HG02642 (cell line): ENCODE measurements around the gene LRRC10.

Experiments
- ATAC-seq: cut with Tn5 transposase; IDR thresholded peaks from one replicate; pipeline ENCODE4 v1.9.1; 2021; ENCODE audit warnings: mild to moderate bottlenecking; ENCODE audit not compliant: unreplicated experiment, poor library complexity

The LRRC10 gene

GRCh38 chr12:69575346-69575745 lies 35.4 kb downstream of the LRRC10 start:
- ATAC-seq, result no peak

GRCh38 chr12:69570545-69571399 lies 39.9 kb downstream of the LRRC10 start:
- peak; percentile 81 for ATAC-seq

DNA sequence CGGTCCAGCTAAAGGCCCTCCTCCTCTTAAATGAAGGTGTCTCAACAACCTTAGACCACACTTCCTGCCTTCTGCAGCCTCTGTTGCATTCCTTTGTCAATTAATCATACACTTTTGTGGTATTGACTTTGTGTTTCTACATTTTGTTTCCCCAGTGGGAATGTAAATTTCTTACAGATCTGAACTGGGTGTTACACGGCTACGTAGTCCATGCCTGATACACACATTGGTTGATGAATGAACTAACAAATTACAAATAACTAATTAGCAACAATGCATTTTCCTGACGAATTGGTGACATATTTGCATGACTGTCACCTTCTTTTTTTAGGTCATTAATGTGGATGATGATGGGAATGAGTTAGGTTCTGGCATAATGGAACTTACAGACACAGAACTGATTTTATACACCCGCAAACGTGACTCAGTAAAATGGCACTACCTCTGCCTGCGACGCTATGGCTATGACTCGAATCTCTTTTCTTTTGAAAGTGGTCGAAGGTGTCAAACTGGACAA lies 40.6 kb downstream of the LRRC10 start:
- no peak for ATAC-seq

- ATAC-seq, result no peak
These were observed 41.5 kb downstream of the LRRC10 start for GRCh38 chr12:69569236-69569635.

- no peak for ATAC-seq
These were observed 44.1 kb downstream of the LRRC10 start for GRCh38 chr12:69566603-69567002.

DNA sequence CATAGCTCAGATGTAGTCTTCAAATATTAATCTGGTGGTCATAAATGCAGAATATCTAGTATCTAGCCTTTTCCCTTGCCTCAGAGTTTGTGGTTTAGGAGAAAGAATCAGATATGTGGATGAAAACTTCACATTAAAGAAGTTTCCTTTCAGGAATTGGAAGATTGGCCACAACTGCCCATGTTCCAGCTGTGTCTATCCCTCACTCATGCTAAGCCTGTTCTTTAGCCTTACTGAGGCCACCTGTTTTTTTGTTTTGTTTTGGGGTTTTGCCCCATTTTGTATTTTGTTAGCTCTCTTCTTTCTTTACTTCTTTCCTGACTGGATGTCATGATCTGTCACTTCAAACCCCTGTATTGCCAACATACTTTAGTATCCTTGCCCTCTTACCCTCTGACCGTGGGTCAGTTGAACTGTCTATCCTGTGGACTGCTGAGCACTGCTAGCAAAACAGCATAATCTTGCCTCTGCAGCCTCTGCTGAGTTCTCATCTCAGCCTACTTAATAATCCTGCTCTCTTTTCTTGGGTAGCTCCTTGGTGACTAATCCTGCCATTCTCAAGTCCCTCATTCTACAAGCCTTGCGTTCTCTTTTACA lies 47.4 kb downstream of the LRRC10 start:
- no peak for ATAC-seq
